ENCODE measurements around the gene SLC15A2. TPM values are rescaled to one million over a fixed set of nuclear protein-coding genes. Genes with fewer than 3 reads are reported as not detected.

Gene SLC15A2
- total RNA-seq, 4 donors from 2014 or later: 0.76 to 2.3 (median 1.4) TPM

- H3K4me1 ChIP-seq: no peaks in the 10 kb centered on the region
These were observed 10.7 kb upstream of the SLC15A2 start for GRCh38 chr3:121883507-121883906.

DNA sequence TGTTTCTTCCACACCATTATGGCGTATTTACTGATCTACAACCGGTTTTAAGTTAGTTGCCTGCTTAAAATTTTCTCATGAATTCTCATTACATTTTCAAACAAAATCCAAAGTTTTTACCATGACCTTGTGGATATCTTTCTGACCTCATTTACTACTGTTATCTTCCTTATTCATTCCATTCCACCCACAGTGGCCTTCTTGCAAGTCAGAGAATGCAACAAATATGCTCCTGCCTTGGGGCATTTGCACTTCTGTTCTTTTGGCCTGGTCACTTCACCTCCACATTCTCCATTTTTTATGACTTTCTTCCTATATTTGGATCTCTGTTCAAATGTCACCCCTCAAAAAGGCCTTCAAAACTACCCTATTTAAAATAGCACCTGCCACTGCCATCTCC, 8.8 kb upstream of the SLC15A2 start:
- no peaks in the 10 kb centered on the region for H3K9me3 ChIP-seq
- H3K27me3 ChIP-seq: no peaks in the 10 kb centered on the region
- no peak for DNase-seq (ENCODE audit: low spot score in 2 of 2)
- no peak overlapping the region for H3K27ac ChIP-seq
- H3K4me3 ChIP-seq: no peak overlapping the region
- TF ChIP-seq CTCF (IDR thresholded peaks at IDR 0.05): no peak
- no peaks in the 10 kb centered on the region for H3K36me3 ChIP-seq
- 95% methylated on average over 2 of the region's 2 CpGs for WGBS
- H3K4me1 ChIP-seq: no peaks in the 10 kb centered on the region

More at GRCh38 chr3:121883507-121883906, 10.7 kb upstream of the SLC15A2 start:
- Histone ChIP-seq H3K27ac (no peak overlapping the region), H3K27me3 (no peaks in the 10 kb centered on the region), H3K4me3 (no peak overlapping the region), H3K9me3 (no peaks in the 10 kb centered on the region), H3K36me3 (no peaks in the 10 kb centered on the region)
- WGBS: 36% methylated on average over 1 of the region's 1 CpG
- DNase-seq (ENCODE audit: low spot score in 2 of 2): no peak
- TF ChIP-seq EP300 (IDR thresholded peaks at IDR 0.05): no peak
- no peak for TF ChIP-seq POLR2A (IDR thresholded peaks at IDR 0.05)
- no peak for TF ChIP-seq CTCF (IDR thresholded peaks at IDR 0.05)
- no peak for TF ChIP-seq POLR2AphosphoS5 (IDR thresholded peaks at IDR 0.05)

DNA sequence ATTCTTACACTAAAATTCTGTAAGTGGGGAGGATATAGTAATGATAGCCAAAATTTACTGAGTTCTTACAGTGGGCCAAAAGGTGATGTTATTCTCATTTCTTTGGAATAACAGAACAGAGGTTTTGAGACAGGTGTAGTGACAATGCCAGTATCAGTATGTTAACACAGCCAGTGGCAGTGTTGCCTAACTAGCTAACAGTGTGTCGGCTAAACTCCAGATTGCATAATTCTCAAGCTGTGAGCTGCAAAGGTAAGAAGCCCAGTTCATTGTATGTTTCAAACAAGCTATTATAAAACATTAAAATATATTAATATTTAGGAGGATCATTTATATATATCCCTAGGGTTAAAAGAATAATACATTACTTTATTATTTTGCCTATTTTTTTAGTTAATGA, 920 bp downstream of the SLC15A2 start:
- peaks cover 10% of the 10 kb centered on the region for H3K4me1 ChIP-seq
- H3K9me3 ChIP-seq: no peaks in the 10 kb centered on the region
- TF ChIP-seq POLR2AphosphoS5 (IDR thresholded peaks at IDR 0.05) (no peak), CTCF (IDR thresholded peaks at IDR 0.05) (no peak), EP300 (IDR thresholded peaks at IDR 0.05) (no peak), POLR2A (IDR thresholded peaks at IDR 0.05) (no peak)
- WGBS: 0% methylated on average over 1 of the region's 1 CpG
- no peak for DNase-seq (ENCODE audit: low spot score in 2 of 2)
- H3K27ac ChIP-seq: no peak overlapping the region
- no peaks in the 10 kb centered on the region for H3K36me3 ChIP-seq
- no peaks in the 10 kb centered on the region for H3K27me3 ChIP-seq
- no peak overlapping the region for H3K4me3 ChIP-seq

GRCh38 chr3:121895736-121896135, 1.5 kb downstream of the SLC15A2 start:
- H3K27me3 ChIP-seq: no peaks in the 10 kb centered on the region
- peaks cover 10% of the 10 kb centered on the region for H3K4me1 ChIP-seq
- no peak for TF ChIP-seq CTCF (IDR thresholded peaks at IDR 0.05)
- TF ChIP-seq POLR2A (IDR thresholded peaks at IDR 0.05): no peak
- no peak overlapping the region for H3K4me3 ChIP-seq
- no peak for DNase-seq (ENCODE audit: low spot score in 2 of 2)
- H3K36me3 ChIP-seq: no peaks in the 10 kb centered on the region
- no peak overlapping the region for H3K27ac ChIP-seq
- no peaks in the 10 kb centered on the region for H3K9me3 ChIP-seq

GRCh38 chr3:121896823-121897222, 2.6 kb downstream of the SLC15A2 start:
- TF ChIP-seq CTCF (IDR thresholded peaks at IDR 0.05): no peak
- no peak for TF ChIP-seq POLR2AphosphoS5 (IDR thresholded peaks at IDR 0.05)
- no peak overlapping the region for H3K4me3 ChIP-seq
- H3K36me3 ChIP-seq: no peaks in the 10 kb centered on the region
- DNase-seq (ENCODE audit: low spot score in 2 of 2): no peak
- no peaks in the 10 kb centered on the region for H3K27me3 ChIP-seq
- peaks cover 10% of the 10 kb centered on the region for H3K4me1 ChIP-seq
- no peak overlapping the region for H3K27ac ChIP-seq
- no peaks in the 10 kb centered on the region for H3K9me3 ChIP-seq
